HCT116 (cell line): ENCODE measurements around the gene SLC4A4. TPM values are rescaled to one million over a fixed set of nuclear protein-coding genes. Genes with fewer than 3 reads are reported as not detected.

Experiments
- ATAC-seq: fragments of 200-7000 bp; cut with Tn5 transposase; 2 replicates; pipeline ENCODE4 v1.9.1; 2020; ENCODE audit warnings: mild to moderate bottlenecking, moderate library complexity
- BruUV-seq: library from RNA; stranded (reverse); fragments of 400-500 nt; replicated peaks from 2 replicates; lab custom pipeline; 2021; lab: Mats Ljungman, UMichigan
- CTCF ChIA-PET: fragments of 300-600 bp; sonication (Branson Sonifier 250); formaldehyde crosslinking; loops from one replicate; lab custom pipeline; 2021; ENCODE audit warnings: antibody characterized with exemption; lab: Charles Lee
- POLR2A ChIA-PET: fragments of 300-600, 350-600 bp; sonication (Branson Sonifier 250); formaldehyde crosslinking; loops from one replicate; lab custom pipeline; 2021; ENCODE audit warnings: antibody characterized with exemption; lab: Charles Lee
- RAD21 ChIA-PET, 2 experiments: fragments of 300-600 bp; sonication (Branson Sonifier 250); formaldehyde crosslinking; loops; one replicate each; lab custom pipeline; 2023; ENCODE audit warnings: low total read pairs in 2 of 2; ENCODE audit not compliant: uncharacterized antibody in 2 of 2, unreplicated experiment in 2 of 2, low non-redundant PET in 1 of 2; lab: Charles Lee
- DNase-seq: peaks from one replicate; pipeline ENCODE4 v3.0.0-alpha.2; 2010; ENCODE audit warnings: low read depth, low spot score
- H2AFZ ChIP-seq: fragments of 200-600 bp; shearing (Covaris generic), sonication (generic); 2 replicates; pipeline ENCODE4 v1.6.1; 2017; ENCODE audit warnings: low read depth, mixed run types, mixed read lengths, antibody characterized with exemption, low read length; ENCODE audit not compliant: poor library complexity, severe bottlenecking
- H3K27ac ChIP-seq: 2 replicates; pipeline ENCODE4 v1.5.1; 2012; ENCODE audit warnings: low read depth, low read length
- H3K27me3 ChIP-seq: fragments of 200-600 bp; sonication (generic); 2 replicates; pipeline ENCODE4 v1.6.1; 2016; ENCODE audit warnings: mixed run types, low read length, mixed read lengths; ENCODE audit not compliant: insufficient read depth
- H3K36me3 ChIP-seq, 2 experiments: fragments of 200-500 bp in 1 of 2; fragments of 200-600 bp in 1 of 2; sonication (Bioruptor generic) in 1 of 2; sonication (generic) in 1 of 2; 2 replicates each; pipeline versions ENCODE4 v1.5.1 to v1.6.1; 2014 to 2016; ENCODE audit warnings: low read length in 2 of 2, inconsistent platforms in 1 of 2, mixed read lengths in 1 of 2, mixed run types in 1 of 2; ENCODE audit not compliant: insufficient read depth in 2 of 2, control insufficient read depth in 1 of 2
- H3K4me1 ChIP-seq, 2 experiments: fragments of 200-600 bp in 1 of 2; sonication (generic) in 1 of 2; 2 replicates each; pipeline versions ENCODE4 v1.5.1 to v1.6.1; 2012 to 2017; ENCODE audit warnings: low read length in 2 of 2, inconsistent platforms in 1 of 2, mild to moderate bottlenecking in 1 of 2, mixed read lengths in 1 of 2, mixed run types in 1 of 2, moderate library complexity in 1 of 2; ENCODE audit not compliant: insufficient read depth in 2 of 2, control insufficient read depth in 1 of 2
- H3K4me2 ChIP-seq: fragments of 200-600 bp; sonication (generic); 2 replicates; pipeline ENCODE4 v1.6.1; 2017; ENCODE audit warnings: mixed run types, low read length, mixed read lengths
- H3K4me3 ChIP-seq, 2 experiments: fragments of 200-600 bp in 1 of 2; sonication (generic) in 1 of 2; replicated peaks in 1 of 2; 2 replicates each; pipeline ENCODE4 v1.5.1; 2011 to 2016; ENCODE audit warnings: low read length in 2 of 2, control low read depth in 1 of 2, low read depth in 1 of 2, mild to moderate bottlenecking in 1 of 2, mixed read lengths in 1 of 2, mixed run types in 1 of 2
- H3K79me2 ChIP-seq: fragments of 200-600 bp; sonication (generic); 2 replicates; pipeline ENCODE4 v1.6.1; 2017; ENCODE audit warnings: mild to moderate bottlenecking, mixed run types, low read length, moderate library complexity, mixed read lengths; ENCODE audit not compliant: insufficient read depth
- H3K9ac ChIP-seq: fragments of 200-600 bp; sonication (generic); 2 replicates; pipeline ENCODE4 v1.6.1; 2016; ENCODE audit warnings: low read length, mixed read lengths
- H3K9me2 ChIP-seq: fragments of 200-600 bp; sonication (generic), shearing (Covaris generic); 2 replicates; pipeline ENCODE4 v1.6.1; 2017; ENCODE audit warnings: mixed run types, mild to moderate bottlenecking, moderate library complexity; ENCODE audit not compliant: insufficient read depth
- H3K9me3 ChIP-seq, 2 experiments: fragments of 200-500 bp in 1 of 2; fragments of 200-600 bp in 1 of 2; sonication (Bioruptor generic) in 1 of 2; sonication (generic) in 1 of 2; 2 replicates each; pipeline ENCODE4 v1.6.1; 2014 to 2017; ENCODE audit warnings: low read length in 2 of 2, mixed read lengths in 2 of 2, inconsistent platforms in 1 of 2, low read depth in 1 of 2, mild to moderate bottlenecking in 1 of 2, mixed run types in 1 of 2, moderate library complexity in 1 of 2; ENCODE audit not compliant: control insufficient read depth in 1 of 2, insufficient read depth in 1 of 2
- H4K20me1 ChIP-seq: fragments of 200-600 bp; sonication (generic), shearing (Covaris generic); 2 replicates; pipeline ENCODE4 v1.6.1; 2017; ENCODE audit warnings: mixed run types, mild to moderate bottlenecking, moderate library complexity; ENCODE audit not compliant: insufficient read depth
- CBX3 ChIP-seq: IDR thresholded peaks from 2 replicates; pipeline ENCODE4 v1.6.1; 2012; ENCODE audit warnings: low read depth
- CEBPB ChIP-seq: IDR thresholded peaks from 2 replicates; pipeline ENCODE4 v1.6.1; 2012; ENCODE audit warnings: low read depth
- CTCF ChIP-seq, 3 experiments: fragments of 200-600 bp in 1 of 3; sonication (generic) in 1 of 3; IDR thresholded peaks in 2 of 3; conservative IDR thresholded peaks in 1 of 3; 2 replicates each; pipeline ENCODE4 v1.5.1; 2012 to 2017; ENCODE audit warnings: low read depth in 2 of 3, low read length in 2 of 3, antibody characterized with exemption in 1 of 3, borderline replicate concordance in 1 of 3, control low read depth in 1 of 3, mild to moderate bottlenecking in 1 of 3, mixed read lengths in 1 of 3, mixed run types in 1 of 3, moderate library complexity in 1 of 3; ENCODE audit not compliant: insufficient read depth in 1 of 3
- ELF1 ChIP-seq: IDR thresholded peaks from 2 replicates; pipeline ENCODE4 v1.6.1; 2012; ENCODE audit warnings: low read depth, borderline replicate concordance
- EZH2 ChIP-seq: fragments of 200-600 bp; sonication (generic); IDR thresholded peaks from 2 replicates; pipeline ENCODE4 v1.6.1; 2017; ENCODE audit warnings: antibody characterized with exemption, mixed run types
- EZH2phosphoT487 ChIP-seq: fragments of 200-600 bp; IDR thresholded peaks from 2 replicates; pipeline ENCODE4 v1.6.1; 2018; ENCODE audit warnings: antibody characterized with exemption, borderline replicate concordance
- FOSL1 ChIP-seq: IDR thresholded peaks from 2 replicates; pipeline ENCODE4 v1.6.1; 2012; ENCODE audit warnings: low read depth
- JUND ChIP-seq: IDR thresholded peaks from 2 replicates; pipeline ENCODE4 v1.6.1; 2012
- MAX ChIP-seq: IDR thresholded peaks from 2 replicates; pipeline ENCODE4 v1.6.1; 2012
- POLR2A ChIP-seq: IDR thresholded peaks from 2 replicates; pipeline ENCODE4 v1.7.0; 2011; ENCODE audit warnings: borderline replicate concordance; ENCODE audit not compliant: insufficient read depth, insufficient read length; ENCODE audit errors: extremely low read depth
- POLR2AphosphoS5 ChIP-seq: IDR thresholded peaks from 2 replicates; pipeline ENCODE4 v1.6.1; 2011; ENCODE audit warnings: mild to moderate bottlenecking, low read depth, low read length, moderate library complexity
- SP1 ChIP-seq: IDR thresholded peaks from 2 replicates; pipeline ENCODE4 v1.6.1; 2012; ENCODE audit warnings: low read depth
- SRF ChIP-seq: IDR thresholded peaks from 2 replicates; pipeline ENCODE4 v1.6.1; 2012; ENCODE audit warnings: low read depth
- ZBTB33 ChIP-seq: IDR thresholded peaks from 2 replicates; pipeline ENCODE4 v1.6.1; 2011; ENCODE audit warnings: mild to moderate bottlenecking, low read length, moderate library complexity; ENCODE audit not compliant: insufficient replicate concordance; ENCODE audit errors: extremely low read depth
- ZFX ChIP-seq: fragments of 450-650 bp; IDR thresholded peaks from 2 replicates; pipeline ENCODE4 v1.6.1; 2017
- ZNF274 ChIP-seq: fragments of 200-500 bp; sonication (Bioruptor generic); IDR thresholded peaks from 2 replicates; pipeline ENCODE4 v1.6.1; 2014; ENCODE audit warnings: mild to moderate bottlenecking, low read depth, low read length, inconsistent platforms
- intact Hi-C: fragments of 100-400 bp; cut with micrococcal nuclease; formaldehyde crosslinking; loops from 2 replicates; pipeline ENCODE4 v1.10.0; 2022
- total RNA-seq: library from RNA; stranded (reverse); gene quantifications from one replicate; pipeline ENCODE4 v1.2.1, GENCODE V29; 2021; ENCODE audit not compliant: unreplicated experiment

The SLC4A4 gene
- total RNA-seq, 1 experiment from 2014 or later: 0.30 TPM

GRCh38 chr4:71304289-71304850, 34.5 kb upstream of the SLC4A4 start:
- no TSS peak for BruUV-seq
- ChIA-PET POLR2A (no interaction called here), RAD21 (no interaction called here), CTCF (no interaction called here)
- no peak for DNase-seq
- H3K9me3 ChIP-seq: no peaks in the 10 kb centered on the region
- TF ChIP-seq FOSL1: no peak
- TF ChIP-seq POLR2AphosphoS5: no peak
- TF ChIP-seq ZBTB33: no peak
- TF ChIP-seq SRF: no peak
- no peak for TF ChIP-seq CBX3
- no peak for TF ChIP-seq ZNF274
- no peak for TF ChIP-seq EZH2phosphoT487
- no peak for TF ChIP-seq SP1
- no peak for TF ChIP-seq MAX
- TF ChIP-seq JUND: no peak
- TF ChIP-seq CEBPB: no peak
- TF ChIP-seq CTCF (IDR thresholded peaks at IDR 0.05 in 2 of 3, conservative IDR thresholded peaks at IDR 0.05 in 1 of 3; ENCODE audit: borderline replicate concordance in 1 of 3, insufficient read depth in 1 of 3, low read depth in 2 of 3, low read length in 2 of 3): no peak
- no peak for TF ChIP-seq EZH2
- no peak for TF ChIP-seq POLR2A
- no peak for TF ChIP-seq ELF1
- no peak for TF ChIP-seq ZFX
- H3K4me3 ChIP-seq: no peak overlapping the region
- 0 out of 2 replicates have a peak, but pooled peaks cover 8% of the 10 kb centered on the region for H3K27me3 ChIP-seq
- no peaks in the 10 kb centered on the region for H3K36me3 ChIP-seq
- intact Hi-C loops: no loop called here
- H3K27ac ChIP-seq: no peak overlapping the region
- no peak overlapping the region for H3K9ac ChIP-seq
- H3K9me2 ChIP-seq: no peaks in the 10 kb centered on the region
- ATAC-seq: no peak
- no peak overlapping the region for H3K4me2 ChIP-seq
- H3K4me1 ChIP-seq: no peaks in the 10 kb centered on the region
- H3K79me2 ChIP-seq: no peaks in the 10 kb centered on the region
- no peak overlapping the region for H2AFZ ChIP-seq
- no peaks in the 10 kb centered on the region for H4K20me1 ChIP-seq
